ENCODE data around the gene EPHB2. TPM values are rescaled to one million over a fixed set of nuclear protein-coding genes. Genes with fewer than 3 reads are reported as not detected.

EPHB2 gene
- total RNA-seq, 1 donor from 2014 or later = 69.4 TPM

DNA sequence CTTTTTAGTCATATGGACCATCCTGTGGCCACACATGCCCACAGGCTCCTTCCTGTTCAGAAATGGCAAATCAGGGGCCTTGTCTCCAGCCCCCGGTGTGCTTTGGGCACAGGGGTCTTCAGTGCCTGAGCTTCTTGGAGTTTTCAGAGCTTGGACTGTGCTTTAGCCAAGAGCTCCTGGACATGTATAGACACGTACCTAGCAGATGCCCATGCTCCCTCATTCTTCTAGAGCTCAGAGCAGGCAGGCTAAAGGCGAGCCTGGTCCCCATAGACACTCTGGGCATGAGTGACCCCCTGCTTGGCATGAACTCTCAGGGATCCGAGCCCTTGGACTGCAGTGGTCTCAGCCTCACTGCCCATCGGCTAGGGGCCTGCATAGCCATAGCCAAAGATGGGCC, 106.8 kb downstream of the EPHB2 start:
- TF ChIP-seq, protein P1, sequence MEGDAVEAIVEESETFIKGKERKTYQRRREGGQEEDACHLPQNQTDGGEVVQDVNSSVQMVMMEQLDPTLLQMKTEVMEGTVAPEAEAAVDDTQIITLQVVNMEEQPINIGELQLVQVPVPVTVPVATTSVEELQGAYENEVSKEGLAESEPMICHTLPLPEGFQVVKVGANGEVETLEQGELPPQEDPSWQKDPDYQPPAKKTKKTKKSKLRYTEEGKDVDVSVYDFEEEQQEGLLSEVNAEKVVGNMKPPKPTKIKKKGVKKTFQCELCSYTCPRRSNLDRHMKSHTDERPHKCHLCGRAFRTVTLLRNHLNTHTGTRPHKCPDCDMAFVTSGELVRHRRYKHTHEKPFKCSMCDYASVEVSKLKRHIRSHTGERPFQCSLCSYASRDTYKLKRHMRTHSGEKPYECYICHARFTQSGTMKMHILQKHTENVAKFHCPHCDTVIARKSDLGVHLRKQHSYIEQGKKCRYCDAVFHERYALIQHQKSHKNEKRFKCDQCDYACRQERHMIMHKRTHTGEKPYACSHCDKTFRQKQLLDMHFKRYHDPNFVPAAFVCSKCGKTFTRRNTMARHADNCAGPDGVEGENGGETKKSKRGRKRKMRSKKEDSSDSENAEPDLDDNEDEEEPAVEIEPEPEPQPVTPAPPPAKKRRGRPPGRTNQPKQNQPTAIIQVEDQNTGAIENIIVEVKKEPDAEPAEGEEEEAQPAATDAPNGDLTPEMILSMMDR (IDR thresholded peaks at IDR 0.05; ENCODE audit: unreplicated experiment) = no peak
- Mint-ChIP-seq H3K36me3 (ENCODE audit: insufficient read depth) (no peaks in the 10 kb centered on the region), H3K9me3 (ENCODE audit: low read depth) (no peaks in the 10 kb centered on the region), H3K4me1 (ENCODE audit: low read depth) (peaks cover 15% of the 10 kb centered on the region), H3K27ac (no peak overlapping the region), H3K4me3 (ENCODE audit: low read depth) (no peak overlapping the region), H3K27me3 (no peaks in the 10 kb centered on the region)
- DNase-seq (ENCODE audit: low spot score, unreplicated experiment) = no peak

DNA sequence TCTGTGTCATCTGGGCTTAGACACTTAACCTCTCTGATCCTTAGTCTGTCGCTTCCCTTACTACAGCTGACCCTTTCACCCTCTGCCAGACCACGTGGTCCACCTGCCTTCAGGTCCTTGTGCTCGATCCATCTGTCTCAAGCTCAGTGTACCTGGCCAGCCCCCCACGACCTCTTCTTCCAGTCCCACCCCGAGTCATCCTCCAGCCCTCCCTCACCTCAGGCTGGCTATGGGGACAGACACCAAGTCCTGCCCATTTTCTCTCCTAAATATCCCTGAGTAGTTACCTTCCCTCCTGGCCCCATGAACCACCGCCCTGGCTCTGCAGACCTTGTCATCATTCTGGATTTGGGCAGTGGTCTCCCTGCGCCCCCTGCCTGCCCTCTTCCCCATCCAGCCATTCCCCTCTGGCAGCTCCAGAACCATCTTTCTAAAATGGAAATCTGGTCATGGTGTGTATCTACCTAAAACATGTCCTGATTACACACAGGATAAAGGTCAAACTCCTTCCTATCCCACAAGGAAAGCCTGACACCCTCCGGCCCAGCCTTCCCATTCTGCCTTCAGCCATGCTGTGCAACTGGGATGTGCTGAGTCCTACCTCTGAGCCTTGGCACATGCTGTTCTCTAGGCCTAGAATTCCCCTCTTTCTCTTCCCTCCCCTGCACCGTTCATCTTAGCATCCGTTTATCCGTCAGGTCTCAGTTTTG, 107.6 kb downstream of the EPHB2 start:
- Mint-ChIP-seq H3K9me3 (ENCODE audit: low read depth) (no peaks in the 10 kb centered on the region), H3K4me1 (ENCODE audit: low read depth) (peaks cover 15% of the 10 kb centered on the region), H3K36me3 (ENCODE audit: insufficient read depth) (no peaks in the 10 kb centered on the region), H3K4me3 (ENCODE audit: low read depth) (no peak overlapping the region), H3K27ac (no peak overlapping the region), H3K27me3 (no peaks in the 10 kb centered on the region)
- DNase-seq (ENCODE audit: low spot score, unreplicated experiment) = no peak
- TF ChIP-seq, protein P1 (IDR thresholded peaks at IDR 0.05; ENCODE audit: unreplicated experiment) = no peak

DNA sequence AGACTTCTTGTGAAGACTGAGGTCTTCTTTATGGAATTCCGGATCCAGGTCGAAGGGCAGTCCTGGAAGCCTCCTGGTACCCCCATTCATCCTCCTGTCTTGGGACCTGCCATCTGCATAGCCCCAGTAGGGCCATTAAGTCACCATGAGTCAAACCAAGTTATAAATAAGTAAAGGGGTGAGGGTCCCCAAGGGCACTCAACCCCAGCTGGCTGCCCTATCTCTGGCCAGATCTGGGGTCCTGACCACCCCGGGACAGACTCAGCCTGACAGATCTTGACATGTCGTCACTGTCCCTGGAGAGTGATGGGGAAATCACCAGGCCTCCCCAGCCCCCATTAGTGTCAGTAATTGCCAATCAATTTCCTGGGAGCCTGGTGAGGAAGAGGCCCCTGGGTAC, 108.7 kb downstream of the EPHB2 start:
- Mint-ChIP-seq H3K9me3 (ENCODE audit: low read depth) (no peaks in the 10 kb centered on the region), H3K36me3 (ENCODE audit: insufficient read depth) (no peaks in the 10 kb centered on the region), H3K27ac (peak overlapping the region; percentile 23), H3K4me1 (ENCODE audit: low read depth) (peaks cover 22% of the 10 kb centered on the region), H3K27me3 (no peaks in the 10 kb centered on the region), H3K4me3 (ENCODE audit: low read depth) (no peak overlapping the region)
- TF ChIP-seq, protein P1 (IDR thresholded peaks at IDR 0.05; ENCODE audit: unreplicated experiment) = no peak
- no peak for DNase-seq (ENCODE audit: low spot score, unreplicated experiment)

DNA sequence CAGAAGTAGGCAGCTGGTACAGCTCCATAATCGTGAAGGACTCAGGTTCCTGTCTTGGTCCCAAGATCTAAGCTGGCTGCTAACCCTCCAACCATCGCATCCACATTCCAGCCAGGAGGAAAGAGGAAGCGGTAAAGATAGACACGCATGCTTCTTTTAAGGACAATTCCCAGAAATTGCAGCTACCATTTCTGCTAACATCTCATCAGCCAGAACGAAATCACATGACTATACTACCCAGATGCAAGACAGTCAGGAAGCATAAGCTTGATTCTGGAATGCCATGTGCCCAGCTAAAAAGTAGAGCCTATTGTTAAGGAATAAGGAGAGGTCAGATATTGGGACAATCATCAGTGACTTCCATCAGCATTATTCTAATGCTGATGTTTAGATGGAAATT, 110.4 kb downstream of the EPHB2 start:
- no peak overlapping the region for H3K4me3 Mint-ChIP-seq (ENCODE audit: low read depth)
- no peaks in the 10 kb centered on the region for H3K27me3 Mint-ChIP-seq
- TF ChIP-seq, protein P1 (IDR thresholded peaks at IDR 0.05; ENCODE audit: unreplicated experiment) = no peak
- no peaks in the 10 kb centered on the region for H3K36me3 Mint-ChIP-seq (ENCODE audit: insufficient read depth)
- peaks cover 32% of the 10 kb centered on the region for H3K4me1 Mint-ChIP-seq (ENCODE audit: low read depth)
- no peak overlapping the region for H3K27ac Mint-ChIP-seq
- H3K9me3 Mint-ChIP-seq (ENCODE audit: low read depth) = no peaks in the 10 kb centered on the region
- no peak for DNase-seq (ENCODE audit: low spot score, unreplicated experiment)

DNA sequence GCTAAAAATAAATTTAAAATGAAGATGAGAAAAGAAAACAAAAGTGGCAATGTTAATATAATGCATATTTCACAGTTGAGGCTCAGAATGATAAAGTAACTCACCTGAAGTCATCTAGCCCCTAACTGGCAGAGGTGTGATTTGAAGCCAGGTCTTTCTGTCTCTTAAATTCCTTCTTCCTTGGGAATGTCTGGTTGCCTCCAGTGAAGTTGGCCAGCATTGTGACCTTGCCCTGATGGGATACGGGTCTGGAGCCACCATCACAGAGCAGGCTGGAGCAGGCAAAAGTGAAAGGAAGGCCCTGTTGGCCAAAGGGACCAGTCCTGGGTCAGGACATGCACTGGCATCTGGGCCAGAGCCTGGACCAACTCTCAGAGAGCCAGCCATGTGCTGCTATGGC, 111.7 kb downstream of the EPHB2 start:
- no peaks in the 10 kb centered on the region for H3K36me3 Mint-ChIP-seq (ENCODE audit: insufficient read depth)
- H3K9me3 Mint-ChIP-seq (ENCODE audit: low read depth) = no peaks in the 10 kb centered on the region
- no peaks in the 10 kb centered on the region for H3K27me3 Mint-ChIP-seq
- no peak for DNase-seq (ENCODE audit: low spot score, unreplicated experiment)
- H3K4me3 Mint-ChIP-seq (ENCODE audit: low read depth) = no peak overlapping the region
- TF ChIP-seq, protein P1 (IDR thresholded peaks at IDR 0.05; ENCODE audit: unreplicated experiment) = no peak
- H3K4me1 Mint-ChIP-seq (ENCODE audit: low read depth) = peaks cover 42% of the 10 kb centered on the region
- H3K27ac Mint-ChIP-seq = no peak overlapping the region
